Stimulated activated CD8-positive, alpha-beta memory T cell treated with anti-CD3 and anti-CD28 coated beads, Interleukin-7, amount 100 ng/mL, for 48 hours (primary cell): ENCODE measurements around the gene NSUN7.

Experiments used
- DNase-seq, 2 donors: peaks; one replicate each; pipeline ENCODE4 v3.0.0-alpha.2; 2020; ENCODE audit warnings: low read depth in 1 of 2; ENCODE audit errors: extremely low read depth in 1 of 2

Gene NSUN7

GRCh38 chr4:40845154-40845835 is 95.5 kb downstream of the NSUN7 start:
- DNase-seq: no peak

DNA sequence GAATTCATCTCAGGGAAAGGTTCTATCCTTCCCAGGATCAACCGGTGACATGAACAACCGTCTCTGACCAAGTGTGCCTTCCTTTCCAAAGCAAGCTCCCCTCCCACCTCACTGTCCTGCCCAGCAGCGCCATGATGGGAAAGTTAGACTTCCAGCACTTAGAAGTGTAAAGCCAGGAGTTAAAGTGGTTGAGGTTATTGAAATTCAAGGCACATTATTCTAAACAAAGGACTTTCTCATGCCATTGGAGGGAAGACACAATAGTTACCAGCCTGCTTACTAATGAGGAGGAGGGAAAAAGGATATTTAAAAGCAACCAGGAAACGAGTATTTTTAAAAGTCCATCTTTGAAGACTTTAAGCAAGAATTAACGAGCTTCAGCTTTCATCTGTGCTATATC is 96.8 kb downstream of the NSUN7 start:
- DNase-seq: no peak

DNA sequence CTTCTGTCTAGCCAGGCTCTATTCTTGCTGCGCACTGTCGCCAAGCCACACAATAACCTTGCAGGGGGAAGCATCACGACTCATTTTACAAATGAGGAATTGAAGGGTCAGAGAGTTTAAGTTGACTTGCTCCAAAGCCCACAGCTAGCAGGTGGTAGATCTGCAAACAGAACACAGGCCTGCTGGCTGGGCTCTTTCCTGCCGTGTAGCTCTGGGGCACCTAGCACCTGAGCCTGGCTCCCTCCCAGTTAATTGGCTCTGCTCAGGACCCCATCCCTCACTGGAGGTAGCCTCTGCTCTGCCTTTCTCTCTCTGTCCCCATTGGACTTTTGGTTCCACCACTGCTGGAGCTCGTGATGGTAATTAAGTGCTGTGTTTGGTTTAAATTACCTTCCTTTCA is 98.5 kb downstream of the NSUN7 start:
- DNase-seq: no peak

GRCh38 chr4:40848940-40849339 is 99.2 kb downstream of the NSUN7 start:
- DNase-seq: no peak

- no peak for DNase-seq
Observed at GRCh38 chr4:40850496-40850895, 100.7 kb downstream of the NSUN7 start.

DNA sequence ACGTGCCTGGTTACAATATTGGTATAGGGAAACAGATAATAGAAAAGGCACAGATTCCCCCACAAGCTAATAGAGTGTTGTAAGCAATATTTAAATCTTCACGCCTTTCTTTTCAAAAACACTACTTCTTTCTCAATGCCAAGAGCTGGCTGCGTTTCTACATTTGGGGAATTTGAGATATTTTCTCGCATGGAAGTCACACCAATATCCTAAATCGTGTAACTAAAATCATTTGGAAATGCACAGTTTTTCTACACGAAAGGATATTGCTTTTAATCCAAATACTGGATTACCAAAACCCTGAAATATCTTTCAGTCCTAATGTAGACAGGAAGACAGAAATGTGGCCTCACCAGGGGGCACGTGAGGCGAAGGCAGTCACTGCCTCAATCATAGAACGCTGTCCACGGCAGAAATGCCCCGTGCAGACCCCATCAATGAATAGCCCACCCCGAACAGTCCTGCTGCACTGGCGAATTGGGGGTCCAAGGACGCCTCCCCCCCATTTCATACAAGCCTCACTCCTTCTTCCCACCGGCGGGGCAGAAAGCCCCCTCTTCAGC is 106.6 kb downstream of the NSUN7 start:
- no peak for DNase-seq

- peak; percentile 29 to 39 for DNase-seq
Observed at GRCh38 chr4:40856840-40857362, 107.1 kb downstream of the NSUN7 start.

GRCh38 chr4:40857956-40858355 is 108.2 kb downstream of the NSUN7 start:
- no peak for DNase-seq

DNA sequence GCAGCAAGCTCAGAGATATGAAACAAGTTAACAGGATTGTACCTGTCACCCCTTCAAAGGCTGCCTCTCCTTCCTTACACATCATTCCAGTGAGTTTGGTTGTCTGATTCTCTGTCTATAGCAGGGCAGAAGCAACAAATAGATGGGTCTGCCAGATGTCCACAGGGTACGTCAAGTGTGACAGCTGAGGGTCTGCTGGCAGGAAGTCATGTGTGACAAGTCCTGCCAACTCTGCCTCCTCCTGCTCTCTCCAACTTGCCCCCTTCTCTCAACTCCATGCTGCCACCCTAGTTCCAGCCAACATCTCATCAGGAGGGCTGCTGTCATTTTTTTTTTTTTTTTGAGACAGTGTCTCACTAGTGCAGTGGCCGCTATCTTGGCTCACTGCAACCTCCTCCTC is 109.2 kb downstream of the NSUN7 start:
- DNase-seq: no peak
